ENCODE measurements around the gene KCNIP3.

Gene KCNIP3

GRCh38 chr2:95329401-95329800 is 32.3 kb downstream of the KCNIP3 start:
- Mint-ChIP-seq H3K27ac (no peak overlapping the region), H3K4me1 (peaks cover 17% of the 10 kb centered on the region), H3K36me3 (ENCODE audit: low read depth) (no peaks in the 10 kb centered on the region), H3K4me3 (no peak overlapping the region), H3K27me3 (ENCODE audit: low read depth) (peaks cover 8% of the 10 kb centered on the region), H3K9me3 (no peaks in the 10 kb centered on the region)
- TF ChIP-seq, protein P1, sequence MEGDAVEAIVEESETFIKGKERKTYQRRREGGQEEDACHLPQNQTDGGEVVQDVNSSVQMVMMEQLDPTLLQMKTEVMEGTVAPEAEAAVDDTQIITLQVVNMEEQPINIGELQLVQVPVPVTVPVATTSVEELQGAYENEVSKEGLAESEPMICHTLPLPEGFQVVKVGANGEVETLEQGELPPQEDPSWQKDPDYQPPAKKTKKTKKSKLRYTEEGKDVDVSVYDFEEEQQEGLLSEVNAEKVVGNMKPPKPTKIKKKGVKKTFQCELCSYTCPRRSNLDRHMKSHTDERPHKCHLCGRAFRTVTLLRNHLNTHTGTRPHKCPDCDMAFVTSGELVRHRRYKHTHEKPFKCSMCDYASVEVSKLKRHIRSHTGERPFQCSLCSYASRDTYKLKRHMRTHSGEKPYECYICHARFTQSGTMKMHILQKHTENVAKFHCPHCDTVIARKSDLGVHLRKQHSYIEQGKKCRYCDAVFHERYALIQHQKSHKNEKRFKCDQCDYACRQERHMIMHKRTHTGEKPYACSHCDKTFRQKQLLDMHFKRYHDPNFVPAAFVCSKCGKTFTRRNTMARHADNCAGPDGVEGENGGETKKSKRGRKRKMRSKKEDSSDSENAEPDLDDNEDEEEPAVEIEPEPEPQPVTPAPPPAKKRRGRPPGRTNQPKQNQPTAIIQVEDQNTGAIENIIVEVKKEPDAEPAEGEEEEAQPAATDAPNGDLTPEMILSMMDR (IDR thresholded peaks at IDR 0.05; ENCODE audit: unreplicated experiment in 3 of 3): no peak

DNA sequence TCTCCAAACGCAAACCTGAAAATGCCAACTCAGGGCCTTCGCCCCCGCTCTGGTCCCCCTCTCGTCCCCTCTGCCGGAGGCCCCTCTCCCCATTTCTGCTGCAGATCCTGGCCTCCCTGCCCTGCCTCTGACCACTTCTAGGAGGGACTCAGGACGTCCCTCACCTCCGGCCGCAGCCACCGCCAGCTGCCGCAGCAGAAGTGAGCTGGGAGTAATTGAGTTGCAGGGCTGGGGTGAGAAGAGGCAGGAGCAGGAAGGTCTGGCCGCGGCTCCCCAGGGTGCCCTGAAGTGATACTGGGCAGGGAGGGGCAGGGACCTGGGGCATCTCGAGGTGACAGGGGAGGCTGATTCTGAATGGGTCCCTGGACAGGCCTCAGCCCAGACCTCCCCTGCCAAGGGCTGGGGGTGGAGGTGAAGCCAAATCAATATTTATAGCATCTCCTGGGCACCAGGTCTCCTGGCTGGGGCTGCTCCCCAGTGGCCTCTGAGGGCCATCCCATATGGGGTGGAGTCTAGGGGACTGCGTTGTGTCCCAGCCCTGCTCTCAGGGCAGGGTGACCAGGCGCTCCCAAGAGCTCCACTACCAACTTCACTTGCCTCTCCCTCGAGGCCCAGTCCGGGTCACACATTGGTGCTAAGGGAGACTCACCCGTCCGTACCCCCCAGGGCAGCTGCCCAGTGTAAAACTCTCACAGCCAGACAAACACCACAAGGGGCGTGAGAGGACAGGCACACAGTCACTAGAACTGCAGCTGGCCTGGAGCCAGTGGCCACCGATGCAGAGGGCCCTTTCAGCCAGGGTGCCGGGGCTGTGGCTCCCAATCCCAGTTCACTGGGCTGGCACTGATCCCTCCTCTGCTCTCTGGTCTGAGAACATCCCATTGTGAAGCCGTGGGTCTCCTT is 33.0 kb downstream of the KCNIP3 start:
- TF ChIP-seq, protein P1 (IDR thresholded peaks at IDR 0.05; ENCODE audit: unreplicated experiment in 3 of 3): no peak
- Mint-ChIP-seq H3K4me3 (no peak overlapping the region), H3K36me3 (ENCODE audit: low read depth) (no peaks in the 10 kb centered on the region), H3K27ac (peak overlapping the region in 2 of 3 experiments; percentile 6), H3K27me3 (ENCODE audit: low read depth) (peaks cover 8% of the 10 kb centered on the region), H3K9me3 (no peaks in the 10 kb centered on the region), H3K4me1 (peaks cover 18% of the 10 kb centered on the region)

DNA sequence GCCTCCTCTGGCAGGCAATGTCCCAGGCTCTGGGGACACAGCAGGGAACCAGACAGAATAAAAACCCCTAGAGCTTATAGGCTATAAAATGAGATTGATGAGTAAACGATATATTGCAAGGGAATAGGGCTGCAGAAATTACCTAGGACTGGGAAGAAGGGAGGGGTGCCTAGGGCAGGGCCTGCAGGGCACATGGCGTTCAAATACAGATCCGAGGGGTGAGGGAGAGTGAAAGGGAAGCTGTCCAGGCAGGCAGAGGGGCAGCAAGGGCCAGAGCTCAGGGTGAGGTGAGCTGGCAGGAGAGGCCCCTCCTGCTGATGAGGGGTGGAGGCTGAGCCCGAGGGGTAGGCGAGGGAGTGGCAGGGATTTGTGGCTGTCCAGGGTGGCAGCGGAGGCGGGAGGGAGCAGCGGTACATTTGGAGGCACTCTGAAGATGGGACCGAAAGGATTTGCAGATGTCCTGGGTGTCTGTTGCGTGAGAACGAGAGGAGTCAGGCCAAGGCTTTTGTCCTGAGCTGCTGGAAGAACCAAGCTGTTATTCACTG is 33.7 kb downstream of the KCNIP3 start:
- TF ChIP-seq, protein P1 (IDR thresholded peaks at IDR 0.05; ENCODE audit: unreplicated experiment in 3 of 3): no peak
- Mint-ChIP-seq H3K4me1 (peaks cover 19% of the 10 kb centered on the region), H3K27ac (peak overlapping the region in 2 of 3 experiments; percentile 6), H3K27me3 (ENCODE audit: low read depth) (peaks cover 8% of the 10 kb centered on the region), H3K9me3 (no peaks in the 10 kb centered on the region), H3K36me3 (ENCODE audit: low read depth) (peaks cover 2% of the 10 kb centered on the region), H3K4me3 (no peak overlapping the region)

- TF ChIP-seq, protein P1 (IDR thresholded peaks at IDR 0.05; ENCODE audit: unreplicated experiment in 3 of 3): no peak
- Mint-ChIP-seq H3K4me1 (peaks cover 22% of the 10 kb centered on the region), H3K36me3 (ENCODE audit: low read depth) (peaks cover 5% of the 10 kb centered on the region), H3K4me3 (no peak overlapping the region), H3K27ac (peak overlapping the region in 1 of 3 experiments; percentile 6), H3K9me3 (peaks cover 3% of the 10 kb centered on the region), H3K27me3 (ENCODE audit: low read depth) (peaks cover 8% of the 10 kb centered on the region)
Observed at GRCh38 chr2:95331606-95332005, 34.5 kb downstream of the KCNIP3 start.

DNA sequence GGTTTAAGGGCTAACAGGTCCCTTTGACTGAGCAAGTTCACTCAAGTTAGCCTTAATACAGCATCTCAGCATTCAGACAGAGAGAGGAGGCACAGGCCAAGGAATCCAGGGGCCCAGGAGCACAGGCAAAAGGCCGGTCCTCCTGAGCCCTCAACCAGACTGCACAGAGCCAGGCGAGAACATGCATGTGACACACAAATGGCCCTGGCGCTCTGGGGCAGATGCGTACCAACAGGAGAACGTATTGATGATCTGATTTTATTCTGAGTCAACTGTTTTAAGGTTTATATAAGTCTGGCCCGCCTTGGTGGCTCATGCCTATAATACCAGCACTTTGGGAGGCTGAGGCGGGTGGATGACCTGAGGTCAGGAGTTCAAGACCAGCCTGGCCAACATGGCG is 34.9 kb downstream of the KCNIP3 start:
- peaks cover 8% of the 10 kb centered on the region for H3K27me3 Mint-ChIP-seq (ENCODE audit: low read depth)
- TF ChIP-seq, protein P1 (IDR thresholded peaks at IDR 0.05; ENCODE audit: unreplicated experiment in 3 of 3): no peak
- peaks cover 22% of the 10 kb centered on the region for H3K4me1 Mint-ChIP-seq
- H3K4me3 Mint-ChIP-seq: no peak overlapping the region
- no peak overlapping the region for H3K27ac Mint-ChIP-seq
- H3K9me3 Mint-ChIP-seq: peaks cover 3% of the 10 kb centered on the region
- peaks cover 5% of the 10 kb centered on the region for H3K36me3 Mint-ChIP-seq (ENCODE audit: low read depth)

Measured in nephron (organoid).